ENCODE results near the gene TCTN1. TPM values are rescaled to one million over a fixed set of nuclear protein-coding genes. Genes with fewer than 3 reads are reported as not detected.

Gene TCTN1
- total and polyA plus RNA-seq, 2 of the 8 experiments (the other 6 are each of a cell fraction or from before 2014, with no cell fraction given) = 14.7 to 16.4 TPM

GRCh38 chr12:110613771-110614684, at the start of gene TCTN1 (continued):
- TF ChIP-seq, protein P1, sequence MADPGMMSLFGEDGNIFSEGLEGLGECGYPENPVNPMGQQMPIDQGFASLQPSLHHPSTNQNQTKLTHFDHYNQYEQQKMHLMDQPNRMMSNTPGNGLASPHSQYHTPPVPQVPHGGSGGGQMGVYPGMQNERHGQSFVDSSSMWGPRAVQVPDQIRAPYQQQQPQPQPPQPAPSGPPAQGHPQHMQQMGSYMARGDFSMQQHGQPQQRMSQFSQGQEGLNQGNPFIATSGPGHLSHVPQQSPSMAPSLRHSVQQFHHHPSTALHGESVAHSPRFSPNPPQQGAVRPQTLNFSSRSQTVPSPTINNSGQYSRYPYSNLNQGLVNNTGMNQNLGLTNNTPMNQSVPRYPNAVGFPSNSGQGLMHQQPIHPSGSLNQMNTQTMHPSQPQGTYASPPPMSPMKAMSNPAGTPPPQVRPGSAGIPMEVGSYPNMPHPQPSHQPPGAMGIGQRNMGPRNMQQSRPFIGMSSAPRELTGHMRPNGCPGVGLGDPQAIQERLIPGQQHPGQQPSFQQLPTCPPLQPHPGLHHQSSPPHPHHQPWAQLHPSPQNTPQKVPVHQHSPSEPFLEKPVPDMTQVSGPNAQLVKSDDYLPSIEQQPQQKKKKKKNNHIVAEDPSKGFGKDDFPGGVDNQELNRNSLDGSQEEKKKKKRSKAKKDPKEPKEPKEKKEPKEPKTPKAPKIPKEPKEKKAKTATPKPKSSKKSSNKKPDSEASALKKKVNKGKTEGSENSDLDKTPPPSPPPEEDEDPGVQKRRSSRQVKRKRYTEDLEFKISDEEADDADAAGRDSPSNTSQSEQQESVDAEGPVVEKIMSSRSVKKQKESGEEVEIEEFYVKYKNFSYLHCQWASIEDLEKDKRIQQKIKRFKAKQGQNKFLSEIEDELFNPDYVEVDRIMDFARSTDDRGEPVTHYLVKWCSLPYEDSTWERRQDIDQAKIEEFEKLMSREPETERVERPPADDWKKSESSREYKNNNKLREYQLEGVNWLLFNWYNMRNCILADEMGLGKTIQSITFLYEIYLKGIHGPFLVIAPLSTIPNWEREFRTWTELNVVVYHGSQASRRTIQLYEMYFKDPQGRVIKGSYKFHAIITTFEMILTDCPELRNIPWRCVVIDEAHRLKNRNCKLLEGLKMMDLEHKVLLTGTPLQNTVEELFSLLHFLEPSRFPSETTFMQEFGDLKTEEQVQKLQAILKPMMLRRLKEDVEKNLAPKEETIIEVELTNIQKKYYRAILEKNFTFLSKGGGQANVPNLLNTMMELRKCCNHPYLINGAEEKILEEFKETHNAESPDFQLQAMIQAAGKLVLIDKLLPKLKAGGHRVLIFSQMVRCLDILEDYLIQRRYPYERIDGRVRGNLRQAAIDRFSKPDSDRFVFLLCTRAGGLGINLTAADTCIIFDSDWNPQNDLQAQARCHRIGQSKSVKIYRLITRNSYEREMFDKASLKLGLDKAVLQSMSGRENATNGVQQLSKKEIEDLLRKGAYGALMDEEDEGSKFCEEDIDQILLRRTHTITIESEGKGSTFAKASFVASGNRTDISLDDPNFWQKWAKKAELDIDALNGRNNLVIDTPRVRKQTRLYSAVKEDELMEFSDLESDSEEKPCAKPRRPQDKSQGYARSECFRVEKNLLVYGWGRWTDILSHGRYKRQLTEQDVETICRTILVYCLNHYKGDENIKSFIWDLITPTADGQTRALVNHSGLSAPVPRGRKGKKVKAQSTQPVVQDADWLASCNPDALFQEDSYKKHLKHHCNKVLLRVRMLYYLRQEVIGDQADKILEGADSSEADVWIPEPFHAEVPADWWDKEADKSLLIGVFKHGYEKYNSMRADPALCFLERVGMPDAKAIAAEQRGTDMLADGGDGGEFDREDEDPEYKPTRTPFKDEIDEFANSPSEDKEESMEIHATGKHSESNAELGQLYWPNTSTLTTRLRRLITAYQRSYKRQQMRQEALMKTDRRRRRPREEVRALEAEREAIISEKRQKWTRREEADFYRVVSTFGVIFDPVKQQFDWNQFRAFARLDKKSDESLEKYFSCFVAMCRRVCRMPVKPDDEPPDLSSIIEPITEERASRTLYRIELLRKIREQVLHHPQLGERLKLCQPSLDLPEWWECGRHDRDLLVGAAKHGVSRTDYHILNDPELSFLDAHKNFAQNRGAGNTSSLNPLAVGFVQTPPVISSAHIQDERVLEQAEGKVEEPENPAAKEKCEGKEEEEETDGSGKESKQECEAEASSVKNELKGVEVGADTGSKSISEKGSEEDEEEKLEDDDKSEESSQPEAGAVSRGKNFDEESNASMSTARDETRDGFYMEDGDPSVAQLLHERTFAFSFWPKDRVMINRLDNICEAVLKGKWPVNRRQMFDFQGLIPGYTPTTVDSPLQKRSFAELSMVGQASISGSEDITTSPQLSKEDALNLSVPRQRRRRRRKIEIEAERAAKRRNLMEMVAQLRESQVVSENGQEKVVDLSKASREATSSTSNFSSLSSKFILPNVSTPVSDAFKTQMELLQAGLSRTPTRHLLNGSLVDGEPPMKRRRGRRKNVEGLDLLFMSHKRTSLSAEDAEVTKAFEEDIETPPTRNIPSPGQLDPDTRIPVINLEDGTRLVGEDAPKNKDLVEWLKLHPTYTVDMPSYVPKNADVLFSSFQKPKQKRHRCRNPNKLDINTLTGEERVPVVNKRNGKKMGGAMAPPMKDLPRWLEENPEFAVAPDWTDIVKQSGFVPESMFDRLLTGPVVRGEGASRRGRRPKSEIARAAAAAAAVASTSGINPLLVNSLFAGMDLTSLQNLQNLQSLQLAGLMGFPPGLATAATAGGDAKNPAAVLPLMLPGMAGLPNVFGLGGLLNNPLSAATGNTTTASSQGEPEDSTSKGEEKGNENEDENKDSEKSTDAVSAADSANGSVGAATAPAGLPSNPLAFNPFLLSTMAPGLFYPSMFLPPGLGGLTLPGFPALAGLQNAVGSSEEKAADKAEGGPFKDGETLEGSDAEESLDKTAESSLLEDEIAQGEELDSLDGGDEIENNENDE (IDR thresholded peaks at IDR 0.05; ENCODE audit: insufficient replicate concordance, low read length) = no peak
- TF ChIP-seq SIX5 (IDR thresholded peaks at IDR 0.05; ENCODE audit: low read depth, low read length) = no peak
- TF ChIP-seq TAF7 (optimal IDR thresholded peaks at IDR 0.05; ENCODE audit: borderline replicate concordance, low read depth, low read length) = no peak
- no peak for TF ChIP-seq SRF (IDR thresholded peaks at IDR 0.05; ENCODE audit: low read depth, low read length)
- TF ChIP-seq TEAD4 (IDR thresholded peaks at IDR 0.05; ENCODE audit: low read depth, low read length) = no peak
- TF ChIP-seq SUZ12 (IDR thresholded peaks at IDR 0.05; ENCODE audit: low read length) = no peak
- no peak for TF ChIP-seq BCL11A (IDR thresholded peaks at IDR 0.05; ENCODE audit: low read depth in 2 of 2, low read length in 2 of 2)
- peak in 1 of 2 experiments; percentile 83; a peak in 2 of 4 replicates for TF ChIP-seq SIN3A (conservative IDR thresholded peaks at IDR 0.05 in 1 of 2, IDR thresholded peaks at IDR 0.05 in 1 of 2; ENCODE audit: low read depth in 1 of 2, low read length in 2 of 2)

Measured in H1 (cell line).